OCI-M2 (cell line): ENCODE results near the gene EMID1.

Source experiments
- DNase-seq: peaks from one replicate; lab custom pipeline; 2025; ENCODE audit not compliant: unreplicated experiment; lab: John Stamatoyannopoulos, UW

EMID1 gene

GRCh38 chr22:29277927-29278326, 72.2 kb downstream of the EMID1 start:
- no peak for DNase-seq

GRCh38 chr22:29284196-29284595, 78.5 kb downstream of the EMID1 start:
- no peak for DNase-seq

- DNase-seq: no peak
Observed at GRCh38 chr22:29288837-29289236, 83.1 kb downstream of the EMID1 start.

GRCh38 chr22:29290061-29290460, 84.4 kb downstream of the EMID1 start:
- DNase-seq: no peak

- no peak for DNase-seq
Observed at GRCh38 chr22:29291215-29291614, 85.5 kb downstream of the EMID1 start.

GRCh38 chr22:29292379-29292778, 86.7 kb downstream of the EMID1 start:
- no peak for DNase-seq

GRCh38 chr22:29298641-29299040, 92.9 kb downstream of the EMID1 start:
- DNase-seq: no peak

GRCh38 chr22:29299136-29299900, 93.6 kb downstream of the EMID1 start:
- DNase-seq: no peak

- DNase-seq: no peak
Observed at GRCh38 chr22:29300467-29300806, 94.7 kb downstream of the EMID1 start.

- DNase-seq: no peak
Observed at GRCh38 chr22:29300807-29301601, 95.3 kb downstream of the EMID1 start.

GRCh38 chr22:29301716-29302401, 96.2 kb downstream of the EMID1 start:
- DNase-seq: no peak

- no peak for DNase-seq
Observed at GRCh38 chr22:29302402-29302680, 96.6 kb downstream of the EMID1 start.

GRCh38 chr22:29302681-29303465, 97.2 kb downstream of the EMID1 start:
- no peak for DNase-seq

GRCh38 chr22:29305836-29306174, 100.1 kb downstream of the EMID1 start:
- DNase-seq: no peak

GRCh38 chr22:29306175-29306834, 100.6 kb downstream of the EMID1 start, which contains the start of gene GAS2L1:
TSS of gene GAS2L1 (plus strand) at chr22:29306650. CDS start at chr22:29308106, 1,456 bp downstream.
- no peak for DNase-seq

- no peak for DNase-seq
Observed at GRCh38 chr22:29306835-29307595, 101.3 kb downstream of the EMID1 start.

- no peak for DNase-seq
Observed at GRCh38 chr22:29307596-29308147, 102.0 kb downstream of the EMID1 start.

GRCh38 chr22:29308148-29308790, 102.6 kb downstream of the EMID1 start:
- no peak for DNase-seq

GRCh38 chr22:29308791-29309262, 103.1 kb downstream of the EMID1 start:
- DNase-seq: no peak
